GM23338 (cell line): ENCODE measurements around the gene SIAE. TPM values are rescaled to one million over a fixed set of nuclear protein-coding genes. Genes with fewer than 3 reads are reported as not detected.

ENCODE experiments used
- ATAC-seq: fragments of 200-7000 bp; cut with Tn5 transposase; 3 replicates; pipeline ENCODE4 v1.9.1; 2020
- DNase-seq: peaks from one replicate; pipeline ENCODE4 v3.0.0-alpha.2; 2015; ENCODE audit warnings: low spot score
- H2AFZ ChIP-seq: fragments of 200-600 bp; sonication (generic); 2 replicates; pipeline ENCODE4 v1.8.0; 2016; ENCODE audit warnings: antibody characterized with exemption, mild to moderate bottlenecking, moderate library complexity
- H3F3A ChIP-seq: fragments of 200-600 bp; sonication (generic); replicated peaks from 2 replicates; pipeline ENCODE4 v1.8.0; 2017; ENCODE audit warnings: antibody characterized with exemption, mixed run types, low read depth
- H3K27ac ChIP-seq: fragments of 200-600 bp; sonication (generic); 2 replicates; pipeline ENCODE4 v1.6.1; 2016; ENCODE audit warnings: low read depth
- H3K27me3 ChIP-seq: fragments of 200-600 bp; sonication (generic); 2 replicates; pipeline ENCODE4 v1.8.0; 2016; ENCODE audit warnings: mild to moderate bottlenecking, mixed run types, moderate library complexity; ENCODE audit not compliant: insufficient read depth
- H3K36me3 ChIP-seq: fragments of 200-600 bp; sonication (generic); 2 replicates; pipeline ENCODE4 v1.8.0; 2016; ENCODE audit warnings: mild to moderate bottlenecking; ENCODE audit not compliant: insufficient read depth
- H3K4me1 ChIP-seq: fragments of 200-600 bp; sonication (generic); 2 replicates; pipeline ENCODE4 v1.8.0; 2016; ENCODE audit warnings: mild to moderate bottlenecking, moderate library complexity; ENCODE audit not compliant: insufficient read depth
- H3K4me2 ChIP-seq: fragments of 200-600 bp; sonication (generic); 2 replicates; pipeline ENCODE4 v1.7.1; 2017; ENCODE audit warnings: mixed run types
- H3K4me3 ChIP-seq: fragments of 200-600 bp; sonication (generic); 2 replicates; pipeline ENCODE4 v1.6.1; 2016; ENCODE audit warnings: mixed run types
- H3K79me2 ChIP-seq: fragments of 200-600 bp; sonication (generic); replicated peaks from 2 replicates; pipeline ENCODE4 v1.8.0; 2017; ENCODE audit warnings: mild to moderate bottlenecking; ENCODE audit not compliant: insufficient read depth
- H3K9me2 ChIP-seq: fragments of 200-600 bp; sonication (generic); 2 replicates; pipeline ENCODE4 v1.8.0; 2017; ENCODE audit not compliant: insufficient read depth
- H4K20me1 ChIP-seq: fragments of 200-600 bp; sonication (generic); replicated peaks from 2 replicates; pipeline ENCODE4 v1.8.0; 2017; ENCODE audit warnings: mild to moderate bottlenecking; ENCODE audit not compliant: insufficient read depth
- H3K27ac Mint-ChIP-seq: 2 replicates; pipeline ENCODE4 v1.8.0; 2020; ENCODE audit warnings: inconsistent platforms, mild to moderate bottlenecking, moderate library complexity, mixed read lengths
- H3K27me3 Mint-ChIP-seq: 3 replicates; pipeline ENCODE4 v1.8.0; 2022; ENCODE audit warnings: low read depth, mild to moderate bottlenecking, moderate library complexity, mixed read lengths, inconsistent platforms; ENCODE audit not compliant: insufficient read depth, poor library complexity
- H3K36me3 Mint-ChIP-seq: 3 replicates; pipeline ENCODE4 v1.8.0; 2021; ENCODE audit warnings: low read depth, mild to moderate bottlenecking, inconsistent platforms, moderate library complexity, mixed read lengths
- H3K4me1 Mint-ChIP-seq: 3 replicates; pipeline ENCODE4 v1.8.0; 2020; ENCODE audit warnings: mild to moderate bottlenecking, inconsistent platforms, mixed read lengths
- H3K4me3 Mint-ChIP-seq: 3 replicates; pipeline ENCODE4 v1.8.0; 2021; ENCODE audit warnings: moderate library complexity, mild to moderate bottlenecking, inconsistent platforms, mixed read lengths
- H3K9me3 Mint-ChIP-seq: 3 replicates; pipeline ENCODE4 v1.8.0; 2020; ENCODE audit warnings: moderate library complexity, mild to moderate bottlenecking, inconsistent platforms, mixed read lengths
- CREB1 ChIP-seq: fragments of 250-450 bp; sonication (Bioruptor Pico); IDR thresholded peaks from 2 replicates; pipeline ENCODE4 v1.5.0; 2020; ENCODE audit warnings: low read depth, mild to moderate bottlenecking, moderate library complexity
- EZH2 ChIP-seq: fragments of 200-600 bp; sonication (generic); IDR thresholded peaks from one replicate; pipeline ENCODE4 v1.8.0; 2017; ENCODE audit warnings: antibody characterized with exemption, mild to moderate bottlenecking, low read depth; ENCODE audit not compliant: unreplicated experiment
- EZH2phosphoT487 ChIP-seq: fragments of 200-600 bp; sonication (generic); IDR thresholded peaks from one replicate; pipeline ENCODE4 v1.8.1; 2018; ENCODE audit warnings: antibody characterized with exemption; ENCODE audit not compliant: unreplicated experiment
- JUNB ChIP-seq: IDR thresholded peaks from one replicate; pipeline ENCODE4 v1.6.1; 2016; ENCODE audit warnings: antibody characterized with exemption; ENCODE audit not compliant: unreplicated experiment
- NANOG ChIP-seq: IDR thresholded peaks from 2 replicates; pipeline ENCODE4 v1.6.1; 2016; ENCODE audit warnings: antibody characterized with exemption, borderline replicate concordance
- POLR2AphosphoS5 ChIP-seq: IDR thresholded peaks from 2 replicates; pipeline ENCODE4 v1.6.1; 2016; ENCODE audit warnings: antibody characterized with exemption, low read depth
- STAT1 ChIP-seq: IDR thresholded peaks from one replicate; pipeline ENCODE4 v1.6.1; 2016; ENCODE audit warnings: antibody characterized with exemption; ENCODE audit not compliant: unreplicated experiment
- ZNF114 ChIP-seq: fragments of 250-450 bp; sonication (Bioruptor Pico); IDR thresholded peaks from 2 replicates; pipeline ENCODE4 v1.5.0; 2020; ENCODE audit warnings: mild to moderate bottlenecking, moderate library complexity
- polyA plus RNA-seq: library from polyadenylated mRNA; unstranded; fragments of >200 nt; fragmentation: Nextera tagmentation; extraction: Ambion mirVana; gene quantifications from 2 replicates; pipeline ENCODE4 v1.2.1, GENCODE V29; 2016
- total RNA-seq: library from RNA; depleted of rRNA; stranded (reverse); fragments of >200 nt; shearing (Covaris generic); gene quantifications from 2 replicates; pipeline ENCODE4 v1.2.3, GENCODE V29; 2014
- TF ChIP-seq, protein P1 (sequence below): IDR thresholded peaks from one replicate; pipeline ENCODE4 v1.6.1; 2018; ENCODE audit warnings: antibody characterized with exemption; ENCODE audit not compliant: unreplicated experiment
- TF ChIP-seq, protein P2 (sequence below): IDR thresholded peaks from 2 replicates; pipeline ENCODE4 v1.6.1; 2016; ENCODE audit warnings: antibody characterized with exemption
- TF ChIP-seq, protein P3 (sequence below): fragments of 250-450 bp; sonication (Bioruptor Pico); IDR thresholded peaks from 2 replicates; pipeline ENCODE4 v1.5.0; 2020; ENCODE audit warnings: mild to moderate bottlenecking, moderate library complexity

The SIAE gene
- total and polyA plus RNA-seq, 2 experiments from 2014 or later = 1.1 to 1.7 TPM

DNA sequence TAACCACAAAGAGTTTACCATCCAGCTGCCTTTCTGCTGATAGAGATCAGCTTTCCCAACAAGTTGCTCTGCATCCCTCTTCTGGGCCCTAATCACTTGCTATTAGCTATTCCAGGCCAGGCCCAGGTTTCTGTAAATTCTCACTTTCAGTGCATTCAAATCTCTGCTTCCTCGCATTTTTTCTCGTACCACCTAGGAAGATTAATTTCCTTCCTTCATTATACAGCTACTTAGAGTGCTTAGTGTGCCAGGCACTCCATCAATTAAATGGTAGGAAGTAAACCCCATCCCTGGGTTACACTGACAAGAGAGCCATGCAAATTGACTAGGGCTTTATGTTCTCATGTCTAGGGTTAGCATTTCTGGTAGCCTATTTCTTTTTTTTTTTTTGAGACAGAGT is 9.7 kb downstream of the SIAE start (continued):
- TF ChIP-seq, protein P1, sequence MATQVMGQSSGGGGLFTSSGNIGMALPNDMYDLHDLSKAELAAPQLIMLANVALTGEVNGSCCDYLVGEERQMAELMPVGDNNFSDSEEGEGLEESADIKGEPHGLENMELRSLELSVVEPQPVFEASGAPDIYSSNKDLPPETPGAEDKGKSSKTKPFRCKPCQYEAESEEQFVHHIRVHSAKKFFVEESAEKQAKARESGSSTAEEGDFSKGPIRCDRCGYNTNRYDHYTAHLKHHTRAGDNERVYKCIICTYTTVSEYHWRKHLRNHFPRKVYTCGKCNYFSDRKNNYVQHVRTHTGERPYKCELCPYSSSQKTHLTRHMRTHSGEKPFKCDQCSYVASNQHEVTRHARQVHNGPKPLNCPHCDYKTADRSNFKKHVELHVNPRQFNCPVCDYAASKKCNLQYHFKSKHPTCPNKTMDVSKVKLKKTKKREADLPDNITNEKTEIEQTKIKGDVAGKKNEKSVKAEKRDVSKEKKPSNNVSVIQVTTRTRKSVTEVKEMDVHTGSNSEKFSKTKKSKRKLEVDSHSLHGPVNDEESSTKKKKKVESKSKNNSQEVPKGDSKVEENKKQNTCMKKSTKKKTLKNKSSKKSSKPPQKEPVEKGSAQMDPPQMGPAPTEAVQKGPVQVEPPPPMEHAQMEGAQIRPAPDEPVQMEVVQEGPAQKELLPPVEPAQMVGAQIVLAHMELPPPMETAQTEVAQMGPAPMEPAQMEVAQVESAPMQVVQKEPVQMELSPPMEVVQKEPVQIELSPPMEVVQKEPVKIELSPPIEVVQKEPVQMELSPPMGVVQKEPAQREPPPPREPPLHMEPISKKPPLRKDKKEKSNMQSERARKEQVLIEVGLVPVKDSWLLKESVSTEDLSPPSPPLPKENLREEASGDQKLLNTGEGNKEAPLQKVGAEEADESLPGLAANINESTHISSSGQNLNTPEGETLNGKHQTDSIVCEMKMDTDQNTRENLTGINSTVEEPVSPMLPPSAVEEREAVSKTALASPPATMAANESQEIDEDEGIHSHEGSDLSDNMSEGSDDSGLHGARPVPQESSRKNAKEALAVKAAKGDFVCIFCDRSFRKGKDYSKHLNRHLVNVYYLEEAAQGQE = no peak
- no peak for TF ChIP-seq ZNF114 (CRISPR knock-in tag)
- TF ChIP-seq, protein P2, sequence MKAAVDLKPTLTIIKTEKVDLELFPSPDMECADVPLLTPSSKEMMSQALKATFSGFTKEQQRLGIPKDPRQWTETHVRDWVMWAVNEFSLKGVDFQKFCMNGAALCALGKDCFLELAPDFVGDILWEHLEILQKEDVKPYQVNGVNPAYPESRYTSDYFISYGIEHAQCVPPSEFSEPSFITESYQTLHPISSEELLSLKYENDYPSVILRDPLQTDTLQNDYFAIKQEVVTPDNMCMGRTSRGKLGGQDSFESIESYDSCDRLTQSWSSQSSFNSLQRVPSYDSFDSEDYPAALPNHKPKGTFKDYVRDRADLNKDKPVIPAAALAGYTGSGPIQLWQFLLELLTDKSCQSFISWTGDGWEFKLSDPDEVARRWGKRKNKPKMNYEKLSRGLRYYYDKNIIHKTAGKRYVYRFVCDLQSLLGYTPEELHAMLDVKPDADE = no peak
- no peak for TF ChIP-seq EZH2
- no peak for TF ChIP-seq NANOG
- TF ChIP-seq EZH2phosphoT487 = no peak
- TF ChIP-seq CREB1 (CRISPR knock-in tag) = no peak
- TF ChIP-seq POLR2AphosphoS5 = no peak
- TF ChIP-seq STAT1 = no peak
- no peak for TF ChIP-seq JUNB

DNA sequence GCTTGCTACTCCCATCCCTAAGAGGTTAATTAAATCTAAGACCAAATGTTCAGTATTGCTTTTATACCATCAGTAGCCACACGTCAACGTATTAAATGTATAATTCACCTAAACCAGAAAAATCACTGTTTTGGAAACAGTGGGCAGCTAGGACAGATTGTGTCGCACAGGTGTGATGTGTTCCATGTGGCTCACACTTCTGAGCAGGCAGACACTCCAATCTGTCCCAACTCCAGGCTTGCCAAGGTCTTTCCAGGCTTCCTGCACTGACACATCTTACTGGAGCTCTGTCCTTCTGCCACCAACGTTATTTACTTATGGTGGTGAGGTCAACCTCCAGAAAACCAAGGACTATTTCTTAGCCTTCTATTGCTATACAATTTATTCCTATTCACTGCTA is 11.4 kb downstream of the SIAE start:
- no peak overlapping the region for H3K27ac Mint-ChIP-seq
- no peak for DNase-seq
- no peaks in the 10 kb centered on the region for H3F3A ChIP-seq
- peaks cover 6% of the 10 kb centered on the region for H3K27me3 Mint-ChIP-seq
- no peak overlapping the region for H3K4me2 ChIP-seq
- no peak overlapping the region for H3K4me3 Mint-ChIP-seq
- no peaks in the 10 kb centered on the region; the same call in 2 of the 3 replicates for H3K36me3 Mint-ChIP-seq
- no peak overlapping the region for H3K27ac ChIP-seq
- H3K4me1 Mint-ChIP-seq = peaks cover 16% of the 10 kb centered on the region
- peaks cover 5% of the 10 kb centered on the region; the same call in 1 of the 2 replicates for H3K27me3 ChIP-seq
- no peaks in the 10 kb centered on the region for H3K79me2 ChIP-seq
- no peaks in the 10 kb centered on the region for H4K20me1 ChIP-seq
- H2AFZ ChIP-seq = no peak overlapping the region
- no peaks in the 10 kb centered on the region for H3K9me2 ChIP-seq
- no peaks in the 10 kb centered on the region for H3K9me3 Mint-ChIP-seq
- no peaks in the 10 kb centered on the region for H3K36me3 ChIP-seq
- peaks cover 10% of the 10 kb centered on the region for H3K4me1 ChIP-seq
- no peak for ATAC-seq
- no peak overlapping the region for H3K4me3 ChIP-seq
- TF ChIP-seq, protein P3, sequence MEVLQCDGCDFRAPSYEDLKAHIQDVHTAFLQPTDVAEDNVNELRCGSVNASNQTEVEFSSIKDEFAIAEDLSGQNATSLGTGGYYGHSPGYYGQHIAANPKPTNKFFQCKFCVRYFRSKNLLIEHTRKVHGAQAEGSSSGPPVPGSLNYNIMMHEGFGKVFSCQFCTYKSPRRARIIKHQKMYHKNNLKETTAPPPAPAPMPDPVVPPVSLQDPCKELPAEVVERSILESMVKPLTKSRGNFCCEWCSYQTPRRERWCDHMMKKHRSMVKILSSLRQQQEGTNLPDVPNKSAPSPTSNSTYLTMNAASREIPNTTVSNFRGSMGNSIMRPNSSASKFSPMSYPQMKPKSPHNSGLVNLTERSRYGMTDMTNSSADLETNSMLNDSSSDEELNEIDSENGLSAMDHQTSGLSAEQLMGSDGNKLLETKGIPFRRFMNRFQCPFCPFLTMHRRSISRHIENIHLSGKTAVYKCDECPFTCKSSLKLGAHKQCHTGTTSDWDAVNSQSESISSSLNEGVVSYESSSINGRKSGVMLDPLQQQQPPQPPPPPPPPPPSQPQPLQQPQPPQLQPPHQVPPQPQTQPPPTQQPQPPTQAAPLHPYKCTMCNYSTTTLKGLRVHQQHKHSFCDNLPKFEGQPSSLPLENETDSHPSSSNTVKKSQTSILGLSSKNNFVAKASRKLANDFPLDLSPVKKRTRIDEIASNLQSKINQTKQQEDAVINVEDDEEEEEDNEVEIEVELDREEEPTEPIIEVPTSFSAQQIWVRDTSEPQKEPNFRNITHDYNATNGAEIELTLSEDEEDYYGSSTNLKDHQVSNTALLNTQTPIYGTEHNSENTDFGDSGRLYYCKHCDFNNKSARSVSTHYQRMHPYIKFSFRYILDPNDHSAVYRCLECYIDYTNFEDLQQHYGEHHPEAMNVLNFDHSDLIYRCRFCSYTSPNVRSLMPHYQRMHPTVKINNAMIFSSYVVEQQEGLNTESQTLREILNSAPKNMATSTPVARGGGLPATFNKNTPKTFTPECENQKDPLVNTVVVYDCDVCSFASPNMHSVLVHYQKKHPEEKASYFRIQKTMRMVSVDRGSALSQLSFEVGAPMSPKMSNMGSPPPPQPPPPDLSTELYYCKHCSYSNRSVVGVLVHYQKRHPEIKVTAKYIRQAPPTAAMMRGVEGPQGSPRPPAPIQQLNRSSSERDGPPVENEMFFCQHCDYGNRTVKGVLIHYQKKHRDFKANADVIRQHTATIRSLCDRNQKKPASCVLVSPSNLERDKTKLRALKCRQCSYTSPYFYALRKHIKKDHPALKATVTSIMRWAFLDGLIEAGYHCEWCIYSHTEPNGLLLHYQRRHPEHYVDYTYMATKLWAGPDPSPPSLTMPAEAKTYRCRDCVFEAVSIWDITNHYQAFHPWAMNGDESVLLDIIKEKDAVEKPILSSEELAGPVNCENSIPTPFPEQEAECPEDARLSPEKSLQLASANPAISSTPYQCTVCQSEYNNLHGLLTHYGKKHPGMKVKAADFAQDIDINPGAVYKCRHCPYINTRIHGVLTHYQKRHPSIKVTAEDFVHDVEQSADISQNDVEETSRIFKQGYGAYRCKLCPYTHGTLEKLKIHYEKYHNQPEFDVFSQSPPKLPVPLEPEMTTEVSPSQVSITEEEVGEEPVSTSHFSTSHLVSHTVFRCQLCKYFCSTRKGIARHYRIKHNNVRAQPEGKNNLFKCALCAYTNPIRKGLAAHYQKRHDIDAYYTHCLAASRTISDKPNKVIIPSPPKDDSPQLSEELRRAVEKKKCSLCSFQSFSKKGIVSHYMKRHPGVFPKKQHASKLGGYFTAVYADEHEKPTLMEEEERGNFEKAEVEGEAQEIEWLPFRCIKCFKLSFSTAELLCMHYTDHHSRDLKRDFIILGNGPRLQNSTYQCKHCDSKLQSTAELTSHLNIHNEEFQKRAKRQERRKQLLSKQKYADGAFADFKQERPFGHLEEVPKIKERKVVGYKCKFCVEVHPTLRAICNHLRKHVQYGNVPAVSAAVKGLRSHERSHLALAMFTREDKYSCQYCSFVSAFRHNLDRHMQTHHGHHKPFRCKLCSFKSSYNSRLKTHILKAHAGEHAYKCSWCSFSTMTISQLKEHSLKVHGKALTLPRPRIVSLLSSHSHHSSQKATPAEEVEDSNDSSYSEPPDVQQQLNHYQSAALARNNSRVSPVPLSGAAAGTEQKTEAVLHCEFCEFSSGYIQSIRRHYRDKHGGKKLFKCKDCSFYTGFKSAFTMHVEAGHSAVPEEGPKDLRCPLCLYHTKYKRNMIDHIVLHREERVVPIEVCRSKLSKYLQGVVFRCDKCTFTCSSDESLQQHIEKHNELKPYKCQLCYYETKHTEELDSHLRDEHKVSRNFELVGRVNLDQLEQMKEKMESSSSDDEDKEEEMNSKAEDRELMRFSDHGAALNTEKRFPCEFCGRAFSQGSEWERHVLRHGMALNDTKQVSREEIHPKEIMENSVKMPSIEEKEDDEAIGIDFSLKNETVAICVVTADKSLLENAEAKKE (CRISPR knock-in tag) = no peak
- TF ChIP-seq NANOG = no peak
- no peak for TF ChIP-seq STAT1
- TF ChIP-seq CREB1 (CRISPR knock-in tag) = no peak
- TF ChIP-seq ZNF114 (CRISPR knock-in tag) = no peak
- TF ChIP-seq, protein P2 = no peak
